Neuron (in vitro differentiated cells): ENCODE results near the gene UBE4B.
"Not testable (repeated sequence)": the region's sequence is repeated elsewhere in the genome, so short reads cannot be mapped to it uniquely, and the experiment has no call there.

ENCODE experiments used
- H2AFZ ChIP-seq: one replicate; pipeline ENCODE4 v1.6.1; 2013; ENCODE audit warnings: low read depth, mild to moderate bottlenecking, inconsistent platforms, low read length, moderate library complexity
- H3K27me3 ChIP-seq: one replicate; pipeline ENCODE4 v1.6.1; 2013; ENCODE audit warnings: low read length; ENCODE audit not compliant: insufficient read depth
- H3K36me3 ChIP-seq: one replicate; pipeline ENCODE4 v1.6.1; 2013; ENCODE audit warnings: low read length; ENCODE audit not compliant: insufficient read depth
- H3K4me1 ChIP-seq: one replicate; pipeline ENCODE4 v1.6.1; 2013; ENCODE audit warnings: low read length; ENCODE audit not compliant: insufficient read depth
- H3K4me3 ChIP-seq: 2 replicates; pipeline ENCODE4 v1.5.1; 2013; ENCODE audit warnings: mild to moderate bottlenecking, low read length, moderate library complexity
- H3K9me3 ChIP-seq: one replicate; pipeline ENCODE4 v1.6.1; 2013; ENCODE audit warnings: low read length

UBE4B gene

GRCh38 chr1:10065344-10065685 is 32.6 kb downstream of the UBE4B start:
- no peak overlapping the region for H2AFZ ChIP-seq

GRCh38 chr1:10065760-10066159 is 33.0 kb downstream of the UBE4B start:
- Histone ChIP-seq H3K4me1 (peaks cover 7% of the 10 kb centered on the region), H3K36me3 (no peaks in the 10 kb centered on the region), H3K27me3 (no peaks in the 10 kb centered on the region), H2AFZ (no peak overlapping the region), H3K4me3 (no peak overlapping the region), H3K9me3 (no peaks in the 10 kb centered on the region)

More at GRCh38 chr1:10065344-10065685, 32.6 kb downstream of the UBE4B start:
- no peaks in the 10 kb centered on the region for H3K36me3 ChIP-seq
- no peaks in the 10 kb centered on the region for H3K27me3 ChIP-seq
- H3K4me1 ChIP-seq, result peaks cover 7% of the 10 kb centered on the region
- H3K4me3 ChIP-seq, result no peak overlapping the region
- H3K9me3 ChIP-seq, result no peaks in the 10 kb centered on the region

- H3K4me3 ChIP-seq, result no peak overlapping the region
- no peaks in the 10 kb centered on the region for H3K9me3 ChIP-seq
- no peaks in the 10 kb centered on the region for H3K36me3 ChIP-seq
- H3K27me3 ChIP-seq, result no peaks in the 10 kb centered on the region
- peaks cover 7% of the 10 kb centered on the region for H3K4me1 ChIP-seq
- no peak overlapping the region for H2AFZ ChIP-seq
Observed at GRCh38 chr1:10068605-10069294, 36.0 kb downstream of the UBE4B start.

GRCh38 chr1:10070206-10070605 is 37.4 kb downstream of the UBE4B start:
- no peaks in the 10 kb centered on the region for H3K9me3 ChIP-seq
- H3K36me3 ChIP-seq, result peaks cover 4% of the 10 kb centered on the region
- no peak overlapping the region for H3K4me3 ChIP-seq
- peaks cover 6% of the 10 kb centered on the region for H3K4me1 ChIP-seq
- no peak overlapping the region for H2AFZ ChIP-seq
- no peaks in the 10 kb centered on the region for H3K27me3 ChIP-seq

- no peaks in the 10 kb centered on the region for H3K9me3 ChIP-seq
- no peak overlapping the region for H2AFZ ChIP-seq
- no peak overlapping the region for H3K4me3 ChIP-seq
- H3K27me3 ChIP-seq, result no peaks in the 10 kb centered on the region
- H3K4me1 ChIP-seq, result no peaks in the 10 kb centered on the region
- H3K36me3 ChIP-seq, result peaks cover 9% of the 10 kb centered on the region
Observed at GRCh38 chr1:10071640-10072039, 38.9 kb downstream of the UBE4B start.

GRCh38 chr1:10073371-10073770 is 40.6 kb downstream of the UBE4B start:
- H3K9me3 ChIP-seq, H2AFZ ChIP-seq, H3K27me3 ChIP-seq, H3K4me3 ChIP-seq, H3K4me1 ChIP-seq: not testable (repeated sequence)
- H3K36me3 ChIP-seq, result peaks cover 11% of the 10 kb centered on the region

- H3K27me3 ChIP-seq, result no peaks in the 10 kb centered on the region
- H3K9me3 ChIP-seq, result no peaks in the 10 kb centered on the region
- no peak overlapping the region for H2AFZ ChIP-seq
- peaks cover 11% of the 10 kb centered on the region for H3K36me3 ChIP-seq
- H3K4me3 ChIP-seq, result no peak overlapping the region
- H3K4me1 ChIP-seq, result no peaks in the 10 kb centered on the region
Observed at GRCh38 chr1:10074059-10074851, 41.5 kb downstream of the UBE4B start.

- no peaks in the 10 kb centered on the region for H3K27me3 ChIP-seq
Observed at GRCh38 chr1:10074852-10075730, 42.3 kb downstream of the UBE4B start.

GRCh38 chr1:10075732-10076131 is 43.0 kb downstream of the UBE4B start:
- Histone ChIP-seq H3K36me3 (peaks cover 14% of the 10 kb centered on the region), H3K4me3 (no peak overlapping the region), H3K4me1 (no peaks in the 10 kb centered on the region), H3K27me3 (no peaks in the 10 kb centered on the region), H2AFZ (no peak overlapping the region), H3K9me3 (peaks cover 3% of the 10 kb centered on the region)

More at GRCh38 chr1:10074852-10075730, 42.3 kb downstream of the UBE4B start:
- H3K9me3 ChIP-seq, result no peaks in the 10 kb centered on the region
- H3K4me3 ChIP-seq, result no peak overlapping the region
- peaks cover 11% of the 10 kb centered on the region for H3K36me3 ChIP-seq
- H2AFZ ChIP-seq, result no peak overlapping the region
- H3K4me1 ChIP-seq, result no peaks in the 10 kb centered on the region

GRCh38 chr1:10078494-10078893 is 45.7 kb downstream of the UBE4B start:
- H3K36me3 ChIP-seq, result peaks cover 16% of the 10 kb centered on the region
- no peaks in the 10 kb centered on the region for H3K4me1 ChIP-seq
- no peaks in the 10 kb centered on the region for H3K27me3 ChIP-seq
- H3K4me3 ChIP-seq, result no peak overlapping the region
- peaks cover 3% of the 10 kb centered on the region for H3K9me3 ChIP-seq
- H2AFZ ChIP-seq, result no peak overlapping the region

GRCh38 chr1:10080523-10080922 is 47.8 kb downstream of the UBE4B start:
- Histone ChIP-seq H3K9me3 (peaks cover 3% of the 10 kb centered on the region), H3K4me3 (no peak overlapping the region), H3K4me1 (peaks cover 9% of the 10 kb centered on the region), H3K27me3 (no peaks in the 10 kb centered on the region), H2AFZ (no peak overlapping the region), H3K36me3 (peaks cover 10% of the 10 kb centered on the region)

- H3K4me1 ChIP-seq, result peaks cover 11% of the 10 kb centered on the region
- H3K4me3 ChIP-seq, result no peak overlapping the region
- H2AFZ ChIP-seq, result no peak overlapping the region
- peaks cover 9% of the 10 kb centered on the region for H3K9me3 ChIP-seq
- H3K36me3 ChIP-seq, result peaks cover 6% of the 10 kb centered on the region
- H3K27me3 ChIP-seq, result no peaks in the 10 kb centered on the region
Observed at GRCh38 chr1:10082785-10083479, 50.2 kb downstream of the UBE4B start.
